ENCODE data around the gene ANO9. TPM values are rescaled to one million over a fixed set of nuclear protein-coding genes. Genes with fewer than 3 reads are reported as not detected.

Gene ANO9
- total and polyA plus RNA-seq, 11 donors: 0.07 to 3.1 (median 0.21) TPM; not detected in 6

DNA sequence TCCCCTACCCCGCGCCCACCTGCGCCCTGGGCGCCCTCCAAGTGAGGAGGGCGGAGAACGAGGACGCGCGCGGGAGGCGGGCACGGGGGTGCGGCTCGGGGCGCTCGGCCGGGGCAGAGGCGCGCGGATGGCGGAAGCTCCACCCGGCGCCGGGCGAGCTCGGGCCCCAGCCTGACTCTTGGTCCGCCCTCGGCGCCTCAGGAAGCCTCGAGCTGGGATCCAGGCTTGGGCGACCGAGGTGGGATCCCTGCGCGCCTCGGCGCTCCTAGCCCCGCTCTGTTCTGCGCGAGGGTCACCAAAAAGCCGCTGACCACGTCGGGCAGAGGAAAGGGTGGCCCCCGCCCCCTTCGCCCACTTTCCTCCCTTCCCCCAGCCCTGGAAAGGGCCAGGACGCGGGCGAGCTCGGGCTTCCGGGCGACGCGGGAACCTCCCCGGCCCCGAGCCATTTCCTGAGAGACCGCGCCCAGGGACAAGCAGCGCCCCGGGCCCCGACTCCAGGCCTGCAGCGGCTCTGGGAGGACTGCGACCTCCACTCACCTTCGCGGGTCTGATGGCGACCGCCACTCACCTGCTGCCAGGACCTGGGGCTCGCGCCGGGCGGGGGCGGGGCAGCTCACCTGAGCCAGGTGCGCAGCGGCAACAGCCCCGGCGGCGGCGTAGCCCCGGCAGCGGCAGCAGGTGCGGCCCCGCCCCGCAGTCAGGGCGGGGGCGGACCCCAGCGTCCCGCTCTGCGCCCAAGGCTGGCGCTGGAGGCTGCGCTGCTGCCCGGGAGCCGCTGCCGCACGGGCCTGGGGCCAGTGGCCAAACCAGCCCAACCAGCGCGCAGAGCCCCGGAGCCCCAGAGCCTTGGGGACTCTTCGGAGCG lies 24.8 kb downstream of the ANO9 start:
- peak overlapping the region; percentile 48 to 80 (median 64) for H3K4me3 ChIP-seq
- peak; percentile 60 to 83 (median 66) for DNase-seq

DNA sequence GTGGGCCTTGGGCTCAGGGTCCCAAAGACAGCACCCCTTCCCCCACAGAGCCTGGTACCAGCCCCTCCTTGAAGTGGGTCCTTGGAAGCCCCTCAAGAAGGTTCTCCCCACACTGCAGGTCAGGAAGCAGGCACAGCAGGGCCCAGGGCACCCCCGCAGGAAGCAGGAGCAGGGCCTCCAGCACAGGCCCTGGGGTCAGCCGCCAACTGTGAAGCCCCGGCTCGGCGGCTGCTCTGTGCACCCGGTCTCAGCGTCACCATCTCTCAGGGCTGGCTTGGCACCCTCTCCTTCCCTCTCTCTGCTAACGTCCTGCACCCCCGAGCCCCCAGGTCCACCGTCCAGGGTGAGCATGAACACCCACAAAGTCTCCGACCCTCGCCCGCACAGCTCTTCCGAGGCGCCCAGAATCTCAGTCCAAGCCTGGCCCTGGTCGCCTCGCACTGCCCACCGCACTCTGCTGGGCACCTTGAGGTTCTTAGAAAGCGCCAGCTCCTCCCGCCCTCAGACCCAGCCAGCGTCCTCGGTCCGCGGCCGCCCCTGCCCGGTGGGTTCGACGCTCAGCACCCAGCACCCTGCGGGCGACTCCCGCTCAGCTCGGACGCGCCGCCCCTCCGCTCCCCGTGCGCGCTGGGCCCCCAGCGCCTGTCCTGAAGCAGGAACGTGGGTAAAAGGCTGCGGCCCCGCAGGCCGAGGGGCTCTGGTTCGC lies 25.6 kb downstream of the ANO9 start:
- TF ChIP-seq POLR2A (IDR thresholded peaks at IDR 0.05): peak in 1 of 2 donors; percentile 53
- TF ChIP-seq, protein P1, sequence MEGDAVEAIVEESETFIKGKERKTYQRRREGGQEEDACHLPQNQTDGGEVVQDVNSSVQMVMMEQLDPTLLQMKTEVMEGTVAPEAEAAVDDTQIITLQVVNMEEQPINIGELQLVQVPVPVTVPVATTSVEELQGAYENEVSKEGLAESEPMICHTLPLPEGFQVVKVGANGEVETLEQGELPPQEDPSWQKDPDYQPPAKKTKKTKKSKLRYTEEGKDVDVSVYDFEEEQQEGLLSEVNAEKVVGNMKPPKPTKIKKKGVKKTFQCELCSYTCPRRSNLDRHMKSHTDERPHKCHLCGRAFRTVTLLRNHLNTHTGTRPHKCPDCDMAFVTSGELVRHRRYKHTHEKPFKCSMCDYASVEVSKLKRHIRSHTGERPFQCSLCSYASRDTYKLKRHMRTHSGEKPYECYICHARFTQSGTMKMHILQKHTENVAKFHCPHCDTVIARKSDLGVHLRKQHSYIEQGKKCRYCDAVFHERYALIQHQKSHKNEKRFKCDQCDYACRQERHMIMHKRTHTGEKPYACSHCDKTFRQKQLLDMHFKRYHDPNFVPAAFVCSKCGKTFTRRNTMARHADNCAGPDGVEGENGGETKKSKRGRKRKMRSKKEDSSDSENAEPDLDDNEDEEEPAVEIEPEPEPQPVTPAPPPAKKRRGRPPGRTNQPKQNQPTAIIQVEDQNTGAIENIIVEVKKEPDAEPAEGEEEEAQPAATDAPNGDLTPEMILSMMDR (IDR thresholded peaks at IDR 0.05): no peak
- DNase-seq: peak in 2 of 5 donors; percentile 18 to 19
- peak in 1 of 4 donors; percentile 2 for ATAC-seq

More for the DNA sequence above, 24.8 kb downstream of the ANO9 start:
- ATAC-seq: peak in 3 of 4 donors; percentile 65 to 67 (median 66)
- Histone ChIP-seq H3K9me3 (no peaks in the 10 kb centered on the region), H3K27ac (peak overlapping the region; percentile 76 to 97 (median 92)), H3K27me3 (peaks cover 4 to 60% (median 30%) of the 10 kb centered on the region in 9 donors), H3K4me1 (peaks cover 0 to 31% (median 13%) of the 10 kb centered on the region in 12 donors), H3K36me3 (no peaks in the 10 kb centered on the region)
- 1% methylated on average over 22 to 97 of the region's 97 CpGs for WGBS, 4 donors
- intact Hi-C loops (cut with DNase I): loop anchor here in 1 of 10 donors (2.0 to 5.0 kb wide), 2 partner anchors 32 to 110 kb away; partner anchors contain the start of gene IFITM2
- TF ChIP-seq, protein P1 (IDR thresholded peaks at IDR 0.05): no peak
- peak in 1 of 2 donors; percentile 29 for TF ChIP-seq POLR2A (IDR thresholded peaks at IDR 0.05)

DNA sequence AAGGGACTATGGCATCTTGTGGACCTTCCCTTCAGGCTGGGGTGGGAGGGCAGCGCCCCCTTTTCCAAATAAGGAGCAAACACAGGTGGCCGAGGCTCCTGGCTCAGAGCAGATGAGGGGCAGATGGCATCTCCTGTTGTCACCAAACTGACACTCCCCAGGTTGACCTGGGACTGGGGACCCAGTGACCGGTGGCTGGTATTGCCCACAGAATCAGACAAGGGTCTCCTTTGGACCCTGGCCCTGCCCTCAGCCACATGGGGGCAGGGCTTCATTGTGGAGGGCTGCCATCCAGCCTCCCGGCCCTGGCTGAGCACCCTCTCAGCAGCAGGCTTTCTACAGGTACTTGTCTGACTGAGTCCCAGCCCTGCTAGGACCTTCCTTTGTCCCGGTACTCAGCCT lies 26.2 kb downstream of the ANO9 start:
- TF ChIP-seq, protein P1 (IDR thresholded peaks at IDR 0.05): no peak
- TF ChIP-seq POLR2A (IDR thresholded peaks at IDR 0.05): no peak
- DNase-seq (peak in 1 of 5 donors; percentile 22), ATAC-seq (no peak)
- intact Hi-C loops (cut with DNase I): loop anchor here in 1 of 10 donors (2.0 to 5.0 kb wide), 2 partner anchors 33 to 108 kb away; partner anchors contain the start of gene IFITM2
- H3K9me3 ChIP-seq: no peaks in the 10 kb centered on the region
- peaks cover 4 to 52% (median 30%) of the 10 kb centered on the region in 9 donors for H3K27me3 ChIP-seq
- no peaks in the 10 kb centered on the region for H3K36me3 ChIP-seq
- peaks cover 0 to 31% (median 13%) of the 10 kb centered on the region in 12 donors for H3K4me1 ChIP-seq
- 56 to 66% (median 59%) methylated on average over 5 of the region's 5 CpGs for WGBS, 4 donors
- peak overlapping the region; percentile 48 to 80 (median 64) for H3K4me3 ChIP-seq
- H3K27ac ChIP-seq: peak overlapping the region; percentile 76 to 97 (median 92)

More for the DNA sequence above, 25.6 kb downstream of the ANO9 start:
- H3K27ac ChIP-seq: peak overlapping the region; percentile 76 to 97 (median 92)
- intact Hi-C loops (cut with DNase I): loop anchor here in 1 of 10 donors (2.0 to 5.0 kb wide), 2 partner anchors 33 to 109 kb away; partner anchors contain the start of gene IFITM2
- H3K9me3 ChIP-seq: no peaks in the 10 kb centered on the region
- H3K4me3 ChIP-seq: peak overlapping the region; percentile 48 to 80 (median 64)
- WGBS, 4 donors: 14 to 20% (median 17%) methylated on average over 38 to 45 of the region's 45 CpGs
- no peaks in the 10 kb centered on the region for H3K36me3 ChIP-seq
- peaks cover 0 to 31% (median 13%) of the 10 kb centered on the region in 12 donors for H3K4me1 ChIP-seq
- H3K27me3 ChIP-seq: peaks cover 4 to 55% (median 30%) of the 10 kb centered on the region in 9 donors

All from heart left ventricle (tissue), 16 donors.